ENCODE data around the gene TM2D1.
"Not testable (repeated sequence)": the region's sequence is repeated elsewhere in the genome, so short reads cannot be mapped to it uniquely, and the experiment has no call there.

Gene TM2D1
- 24.8 to 37.7 (median 26.4) reads per million in 4 experiments for total RNA-seq

- peak; percentile 78 for DNase-seq
Observed at GRCh38 chr1:61724813-61725694, at the start of gene TM2D1. TSS of gene TM2D1 (minus strand) at chr1:61725141. CDS start at chr1:61725120, 21 bp downstream.

GRCh38 chr1:61770131-61770530, 45.2 kb upstream of the TM2D1 start:
- DNase-seq = no peak

- DNase-seq = no peak
Observed at GRCh38 chr1:61757950-61758349, 33.0 kb upstream of the TM2D1 start.

GRCh38 chr1:61756773-61757172, 31.8 kb upstream of the TM2D1 start:
- DNase-seq = no peak

GRCh38 chr1:61754545-61754944, 29.6 kb upstream of the TM2D1 start:
- DNase-seq = no peak

GRCh38 chr1:61753998-61754508, 29.1 kb upstream of the TM2D1 start:
- DNase-seq = no peak

- DNase-seq = no peak
Observed at GRCh38 chr1:61752921-61753389, 28.0 kb upstream of the TM2D1 start.

- DNase-seq = no peak
Observed at GRCh38 chr1:61749574-61749973, 24.6 kb upstream of the TM2D1 start.

GRCh38 chr1:61748566-61748965, 23.6 kb upstream of the TM2D1 start:
- no peak for DNase-seq

GRCh38 chr1:61746813-61747212, 21.9 kb upstream of the TM2D1 start:
- DNase-seq = no peak

- DNase-seq = no peak
Observed at GRCh38 chr1:61743716-61744580, 19.0 kb upstream of the TM2D1 start.

- DNase-seq = no peak
Observed at GRCh38 chr1:61743431-61743705, 18.4 kb upstream of the TM2D1 start.

- no peak for DNase-seq
Observed at GRCh38 chr1:61742620-61743430, 17.9 kb upstream of the TM2D1 start.

- peak; percentile 52 for DNase-seq
Observed at GRCh38 chr1:61741711-61742619, 17.0 kb upstream of the TM2D1 start, which contains the start of gene PATJ. TSS of gene PATJ (plus strand) at chr1:61742480. CDS start at chr1:61762893, 20,413 bp downstream.

GRCh38 chr1:61740751-61741700, 16.1 kb upstream of the TM2D1 start:
- DNase-seq = no peak

GRCh38 chr1:61732726-61733125, 7.8 kb upstream of the TM2D1 start:
- DNase-seq = no peak

GRCh38 chr1:61730679-61731078, 5.7 kb upstream of the TM2D1 start:
- not testable (repeated sequence) for DNase-seq

GRCh38 chr1:61727544-61727943, 2.6 kb upstream of the TM2D1 start:
- no peak for DNase-seq

- no peak for DNase-seq
Observed at GRCh38 chr1:61724506-61724812, 482 bp downstream of the TM2D1 start.

- not testable (repeated sequence) for DNase-seq
Observed at GRCh38 chr1:61718996-61719663, 5.8 kb downstream of the TM2D1 start.

All from effector CD8-positive, alpha-beta T cell (primary cell).